Stimulated activated naive CD8-positive, alpha-beta T cell treated with anti-CD3 and anti-CD28 coated beads, Interleukin-15, Interleukin-2, amounts not matched to agents 100 ng/mL and 50 ng/mL, for 24 hours (primary cell): ENCODE measurements around the gene GUCA1A.
"Not testable (repeated sequence)": the region's sequence is repeated elsewhere in the genome, so short reads cannot be mapped to it uniquely, and the experiment has no call there.

Experiments
- H3K27ac Mint-ChIP-seq: one replicate; pipeline ENCODE4 v1.8.0; 2021; ENCODE audit warnings: mild to moderate bottlenecking, mixed read lengths
- H3K27me3 Mint-ChIP-seq: one replicate; pipeline ENCODE4 v1.8.0; 2021; ENCODE audit warnings: mixed read lengths
- H3K36me3 Mint-ChIP-seq: one replicate; pipeline ENCODE4 v1.8.0; 2021; ENCODE audit warnings: low read depth, mixed read lengths
- H3K4me1 Mint-ChIP-seq: one replicate; pipeline ENCODE4 v1.8.0; 2021; ENCODE audit warnings: low read depth, mixed read lengths
- H3K4me3 Mint-ChIP-seq: one replicate; pipeline ENCODE4 v1.8.0; 2021; ENCODE audit warnings: mild to moderate bottlenecking, mixed read lengths
- H3K9me3 Mint-ChIP-seq: one replicate; pipeline ENCODE4 v1.8.0; 2021; ENCODE audit warnings: mixed read lengths

GUCA1A gene

DNA sequence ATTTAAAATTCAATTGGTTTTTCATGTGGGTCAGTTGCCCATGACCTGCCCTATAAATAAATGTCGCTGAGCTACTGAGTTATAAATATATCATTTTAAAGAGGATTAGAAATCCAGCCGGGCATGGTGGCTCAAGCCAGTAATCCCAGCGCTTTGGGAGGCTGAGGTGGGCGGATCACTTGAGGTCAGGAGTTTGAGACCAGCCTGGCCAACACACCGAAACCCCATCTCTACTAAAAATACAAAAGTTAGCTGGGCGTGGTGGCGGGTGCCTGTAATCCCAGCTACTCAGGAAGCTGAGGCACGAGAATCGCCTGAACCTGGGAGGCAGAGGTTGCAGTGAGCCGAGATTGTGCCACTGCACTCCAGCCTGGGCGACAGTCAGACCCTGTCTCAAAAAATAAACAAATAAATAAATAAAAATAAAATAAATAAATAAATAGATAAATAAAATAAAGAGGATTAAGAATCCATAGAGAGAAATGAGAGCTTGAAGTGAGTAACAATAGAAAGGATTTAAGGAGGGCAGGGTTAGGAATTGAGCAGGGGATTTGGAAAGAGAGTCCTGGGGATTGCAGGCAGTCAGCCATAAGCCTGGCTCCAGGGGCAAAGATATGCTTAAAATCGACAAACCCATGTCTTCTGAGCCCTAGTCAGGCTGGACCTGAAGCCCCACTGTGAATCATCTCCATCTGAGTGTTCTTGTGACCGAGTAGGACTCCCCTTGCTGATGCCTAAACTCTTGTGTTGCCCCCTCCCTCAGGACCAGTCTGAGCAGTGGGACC, 29.2 kb downstream of the GUCA1A start:
- not testable (repeated sequence) for H3K4me1 Mint-ChIP-seq, H3K27ac Mint-ChIP-seq, H3K27me3 Mint-ChIP-seq, H3K4me3 Mint-ChIP-seq, H3K9me3 Mint-ChIP-seq
- peaks cover 49% of the 10 kb centered on the region for H3K36me3 Mint-ChIP-seq

- Mint-ChIP-seq H3K9me3 (peaks cover 5% of the 10 kb centered on the region), H3K27me3 (no peaks in the 10 kb centered on the region), H3K4me3 (no peak overlapping the region), H3K4me1 (peaks cover 4% of the 10 kb centered on the region), H3K36me3 (peaks cover 58% of the 10 kb centered on the region), H3K27ac (no peak overlapping the region)
Observed at GRCh38 chr6:42203183-42203582, 30.0 kb downstream of the GUCA1A start.

DNA sequence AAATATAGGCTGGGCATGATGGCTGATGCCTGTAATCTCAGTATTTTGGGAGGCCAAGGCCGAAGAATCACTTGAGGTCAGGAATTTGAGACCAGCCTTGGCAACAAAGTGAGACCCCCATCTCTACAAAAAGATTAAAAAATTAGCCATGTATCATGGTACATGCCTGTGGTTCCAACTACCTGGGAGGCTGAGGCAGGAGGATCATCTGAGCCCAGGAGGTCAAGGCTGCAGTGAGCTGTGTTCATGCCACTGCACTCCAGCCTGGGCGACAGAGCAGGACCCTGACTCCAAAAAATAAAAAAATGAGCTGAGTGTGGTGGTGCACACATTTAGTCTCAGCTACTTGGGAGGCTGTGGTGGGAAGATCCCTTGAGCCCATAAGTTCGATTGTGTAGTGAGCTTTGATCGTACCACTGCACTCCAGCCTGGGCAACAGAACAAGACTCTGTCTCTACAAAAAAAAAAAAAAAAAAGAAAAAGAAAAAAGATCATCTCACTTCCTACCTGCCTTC, 31.7 kb downstream of the GUCA1A start:
- no peaks in the 10 kb centered on the region for H3K27me3 Mint-ChIP-seq
- H3K27ac Mint-ChIP-seq: no peak overlapping the region
- peaks cover 8% of the 10 kb centered on the region for H3K4me1 Mint-ChIP-seq

DNA sequence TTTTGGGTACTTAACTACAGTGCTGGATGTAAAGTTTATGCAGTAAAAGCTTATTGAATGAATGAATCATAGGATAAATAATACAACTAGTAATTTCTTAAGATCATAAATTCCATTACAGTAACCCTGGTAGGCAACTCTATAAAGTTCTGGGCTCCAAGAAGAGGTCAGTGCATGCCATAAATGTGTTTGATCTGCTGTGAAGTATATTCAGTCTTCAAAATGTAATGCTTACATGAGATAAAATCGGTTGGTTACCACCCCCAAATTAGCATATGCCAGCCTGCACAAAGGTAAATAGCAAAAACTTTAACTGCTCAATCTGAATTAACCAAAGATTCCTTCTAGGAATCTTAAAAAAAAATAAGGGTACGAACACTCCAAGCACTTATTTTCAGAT, 34.4 kb downstream of the GUCA1A start:
- H3K4me1 Mint-ChIP-seq, H3K4me3 Mint-ChIP-seq, H3K9me3 Mint-ChIP-seq, H3K27ac Mint-ChIP-seq, H3K27me3 Mint-ChIP-seq: not testable (repeated sequence)
- peaks cover 71% of the 10 kb centered on the region for H3K36me3 Mint-ChIP-seq

More for the DNA sequence above, 31.7 kb downstream of the GUCA1A start:
- no peak overlapping the region for H3K4me3 Mint-ChIP-seq
- H3K36me3 Mint-ChIP-seq: peaks cover 70% of the 10 kb centered on the region
- H3K9me3 Mint-ChIP-seq: peaks cover 5% of the 10 kb centered on the region

DNA sequence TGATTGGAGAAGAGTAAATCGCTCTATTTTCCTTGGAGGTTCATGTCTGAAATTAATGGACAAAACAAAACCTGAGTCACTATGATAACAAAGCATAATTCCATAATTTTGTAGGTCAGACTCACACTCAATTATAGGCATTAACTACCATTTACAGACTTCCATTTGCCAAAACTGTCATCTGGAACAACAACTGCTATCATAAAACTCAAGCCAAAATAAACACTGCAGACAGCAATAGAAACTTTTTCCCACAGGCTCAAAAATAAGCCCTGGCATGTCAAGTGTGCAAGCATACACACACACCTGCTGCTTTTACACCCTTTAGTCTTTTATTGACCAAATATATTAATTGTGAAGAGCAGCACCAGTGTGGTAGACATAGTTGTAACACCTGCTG, 37.4 kb downstream of the GUCA1A start:
- H3K36me3 Mint-ChIP-seq: peaks cover 73% of the 10 kb centered on the region
- H3K27ac Mint-ChIP-seq: peak overlapping the region; percentile 26
- H3K4me1 Mint-ChIP-seq: peaks cover 25% of the 10 kb centered on the region
- H3K9me3 Mint-ChIP-seq: no peaks in the 10 kb centered on the region
- H3K27me3 Mint-ChIP-seq: no peaks in the 10 kb centered on the region
- H3K4me3 Mint-ChIP-seq: no peak overlapping the region

DNA sequence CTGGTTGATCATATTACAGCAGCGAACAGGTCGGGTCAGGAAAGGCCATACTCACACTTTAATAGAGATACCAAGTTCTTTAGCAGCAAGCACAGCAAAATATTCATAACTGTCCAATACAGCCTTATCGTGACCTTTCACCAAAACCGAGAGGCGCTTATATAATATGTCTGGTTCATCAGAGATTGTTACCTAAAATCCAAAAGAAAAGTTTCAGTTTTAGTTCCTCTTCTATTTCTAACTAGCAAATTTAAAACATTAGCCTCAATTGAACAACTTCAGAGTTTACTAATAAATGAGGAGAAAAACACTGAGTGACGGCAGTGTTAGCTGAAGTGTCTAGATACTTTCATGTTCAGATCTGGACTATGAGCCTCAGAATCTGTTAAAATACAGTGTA, 38.6 kb downstream of the GUCA1A start:
- Mint-ChIP-seq H3K4me1 (peaks cover 37% of the 10 kb centered on the region), H3K36me3 (peaks cover 69% of the 10 kb centered on the region), H3K27ac (no peak overlapping the region), H3K9me3 (no peaks in the 10 kb centered on the region), H3K27me3 (no peaks in the 10 kb centered on the region), H3K4me3 (no peak overlapping the region)

GRCh38 chr6:42212442-42212841, 39.3 kb downstream of the GUCA1A start:
- Mint-ChIP-seq H3K27ac (no peak overlapping the region), H3K36me3 (peaks cover 66% of the 10 kb centered on the region), H3K27me3 (no peaks in the 10 kb centered on the region), H3K4me1 (peaks cover 39% of the 10 kb centered on the region), H3K4me3 (no peak overlapping the region), H3K9me3 (no peaks in the 10 kb centered on the region)

GRCh38 chr6:42216495-42216894, 43.3 kb downstream of the GUCA1A start:
- H3K27me3 Mint-ChIP-seq, H3K9me3 Mint-ChIP-seq: not testable (repeated sequence)
- peaks cover 43% of the 10 kb centered on the region for H3K4me1 Mint-ChIP-seq
- H3K4me3 Mint-ChIP-seq: peak overlapping the region; percentile 97
- peak overlapping the region; percentile 70 for H3K27ac Mint-ChIP-seq
- H3K36me3 Mint-ChIP-seq: peaks cover 33% of the 10 kb centered on the region

GRCh38 chr6:42217157-42217518, 44.0 kb downstream of the GUCA1A start:
- Mint-ChIP-seq H3K9me3 (no peaks in the 10 kb centered on the region), H3K4me1 (peaks cover 45% of the 10 kb centered on the region), H3K36me3 (peaks cover 28% of the 10 kb centered on the region), H3K27me3 (no peaks in the 10 kb centered on the region), H3K27ac (peak overlapping the region; percentile 98), H3K4me3 (peak overlapping the region; percentile 97)

GRCh38 chr6:42217519-42218367, 44.6 kb downstream of the GUCA1A start, which contains the start of gene MRPS10:
TSS of gene MRPS10 (minus strand) at chr6:42217861. CDS start at chr6:42217849, 12 bp downstream.
- Mint-ChIP-seq H3K36me3 (peaks cover 23% of the 10 kb centered on the region), H3K4me1 (peaks cover 45% of the 10 kb centered on the region), H3K9me3 (no peaks in the 10 kb centered on the region), H3K27ac (peak within 1 kb of the TSS; percentile 98), H3K4me3 (peak within 1 kb of the TSS; percentile 97), H3K27me3 (no peaks in the 10 kb centered on the region)

GRCh38 chr6:42220807-42221206, 47.6 kb downstream of the GUCA1A start:
- no peaks in the 10 kb centered on the region for H3K27me3 Mint-ChIP-seq
- no peak overlapping the region for H3K4me3 Mint-ChIP-seq
- H3K27ac Mint-ChIP-seq: no peak overlapping the region
- H3K4me1 Mint-ChIP-seq: peaks cover 41% of the 10 kb centered on the region
- H3K36me3 Mint-ChIP-seq: peaks cover 3% of the 10 kb centered on the region
- no peaks in the 10 kb centered on the region for H3K9me3 Mint-ChIP-seq

- no peaks in the 10 kb centered on the region for H3K27me3 Mint-ChIP-seq
- no peaks in the 10 kb centered on the region for H3K9me3 Mint-ChIP-seq
- H3K27ac Mint-ChIP-seq: no peak overlapping the region
- peaks cover 3% of the 10 kb centered on the region for H3K36me3 Mint-ChIP-seq
- no peak overlapping the region for H3K4me3 Mint-ChIP-seq
- H3K4me1 Mint-ChIP-seq: peaks cover 33% of the 10 kb centered on the region
Observed at GRCh38 chr6:42221546-42221945, 48.4 kb downstream of the GUCA1A start.

GRCh38 chr6:42222448-42222847, 49.3 kb downstream of the GUCA1A start:
- Mint-ChIP-seq H3K27ac (no peak overlapping the region), H3K36me3 (peaks cover 2% of the 10 kb centered on the region), H3K4me3 (no peak overlapping the region), H3K9me3 (no peaks in the 10 kb centered on the region), H3K27me3 (no peaks in the 10 kb centered on the region), H3K4me1 (peaks cover 29% of the 10 kb centered on the region)

- Mint-ChIP-seq H3K4me1 (peaks cover 22% of the 10 kb centered on the region), H3K4me3 (peak overlapping the region; percentile 54), H3K9me3 (no peaks in the 10 kb centered on the region), H3K27me3 (no peaks in the 10 kb centered on the region), H3K36me3 (no peaks in the 10 kb centered on the region), H3K27ac (peak overlapping the region; percentile 78)
Observed at GRCh38 chr6:42224222-42225028, 51.3 kb downstream of the GUCA1A start.

GRCh38 chr6:42225029-42225339, 51.8 kb downstream of the GUCA1A start:
- no peak overlapping the region for H3K4me3 Mint-ChIP-seq
- H3K4me1 Mint-ChIP-seq: peaks cover 23% of the 10 kb centered on the region
- H3K27me3 Mint-ChIP-seq: no peaks in the 10 kb centered on the region
- peak overlapping the region; percentile 63 for H3K27ac Mint-ChIP-seq
- no peaks in the 10 kb centered on the region for H3K36me3 Mint-ChIP-seq
- H3K9me3 Mint-ChIP-seq: no peaks in the 10 kb centered on the region
